GM19099 (cell line): ENCODE measurements around the gene LRPAP1.

Experiments used
- POLR2A ChIP-seq: IDR thresholded peaks from 3 replicates; pipeline ENCODE4 v1.6.1; 2011; ENCODE audit warnings: low read depth; ENCODE audit not compliant: insufficient read length; ENCODE audit errors: extremely low read depth

LRPAP1 gene

GRCh38 chr4:3525532-3526430, 6.4 kb downstream of the LRPAP1 start:
- no peak for TF ChIP-seq POLR2A

GRCh38 chr4:3524920-3525319, 7.3 kb downstream of the LRPAP1 start:
- no peak for TF ChIP-seq POLR2A

GRCh38 chr4:3524349-3524748, 7.9 kb downstream of the LRPAP1 start:
- TF ChIP-seq POLR2A, result no peak

- no peak for TF ChIP-seq POLR2A
Measured at GRCh38 chr4:3523628-3524221, 8.5 kb downstream of the LRPAP1 start.

- no peak for TF ChIP-seq POLR2A
Measured at GRCh38 chr4:3523146-3523627, 9.0 kb downstream of the LRPAP1 start.

GRCh38 chr4:3522651-3523050, 9.6 kb downstream of the LRPAP1 start:
- no peak for TF ChIP-seq POLR2A

GRCh38 chr4:3522326-3522640, 9.9 kb downstream of the LRPAP1 start:
- TF ChIP-seq POLR2A, result no peak

- TF ChIP-seq POLR2A, result no peak
Measured at GRCh38 chr4:3521621-3522325, 10.4 kb downstream of the LRPAP1 start.

GRCh38 chr4:3520796-3521600, 11.2 kb downstream of the LRPAP1 start:
- no peak for TF ChIP-seq POLR2A

GRCh38 chr4:3520276-3520675, 11.9 kb downstream of the LRPAP1 start:
- no peak for TF ChIP-seq POLR2A

- no peak for TF ChIP-seq POLR2A
Measured at GRCh38 chr4:3519468-3520264, 12.6 kb downstream of the LRPAP1 start.

GRCh38 chr4:3518941-3519340, 13.3 kb downstream of the LRPAP1 start:
- no peak for TF ChIP-seq POLR2A

- TF ChIP-seq POLR2A, result no peak
Measured at GRCh38 chr4:3518511-3518880, 13.7 kb downstream of the LRPAP1 start.
